RPMI7951 (cell line): ENCODE results near the gene STARD5. TPM values are rescaled to one million over a fixed set of nuclear protein-coding genes. Genes with fewer than 3 reads are reported as not detected.
A peak's percentile ranks its signal among the peaks of the same experiment; 100 is the strongest.
"Not testable (repeated sequence)": the region's sequence is repeated elsewhere in the genome, so short reads cannot be mapped to it uniquely, and the experiment has no call there.

Experiments used
- DNase-seq: peaks from one replicate; pipeline ENCODE4 v3.0.0-alpha.2; 2012; ENCODE audit warnings: low read depth
- total RNA-seq: library from RNA; depleted of rRNA; stranded (reverse); fragments of >200 nt; shearing (Covaris generic); gene quantifications from 2 replicates; pipeline ENCODE4 v1.2.3, GENCODE V29; 2014

STARD5 gene
- total RNA-seq, 1 experiment from 2014 or later = 5.3 TPM

GRCh38 chr15:81337713-81338157, 13.8 kb upstream of the STARD5 start:
- no peak for DNase-seq

DNA sequence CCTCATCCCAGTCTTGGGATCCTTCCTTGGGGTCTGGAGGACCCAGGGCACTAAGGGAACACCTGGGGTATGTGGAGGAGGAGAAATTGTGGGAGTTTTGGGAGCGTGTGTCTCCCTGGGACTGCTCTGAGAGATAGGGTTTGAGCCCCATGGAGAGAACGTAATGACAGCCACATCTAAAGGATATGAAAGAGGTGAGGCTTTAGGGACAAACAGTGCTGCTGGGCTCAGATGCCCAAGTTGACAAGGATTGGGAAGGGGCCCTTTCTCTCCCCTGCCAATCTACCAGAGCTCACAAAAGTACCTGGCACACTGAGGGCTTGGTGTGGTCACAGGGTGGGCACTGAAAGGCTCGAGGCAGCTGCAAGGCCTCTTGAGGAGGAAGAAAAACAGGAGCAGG, 13.3 kb upstream of the STARD5 start:
- no peak for DNase-seq

DNA sequence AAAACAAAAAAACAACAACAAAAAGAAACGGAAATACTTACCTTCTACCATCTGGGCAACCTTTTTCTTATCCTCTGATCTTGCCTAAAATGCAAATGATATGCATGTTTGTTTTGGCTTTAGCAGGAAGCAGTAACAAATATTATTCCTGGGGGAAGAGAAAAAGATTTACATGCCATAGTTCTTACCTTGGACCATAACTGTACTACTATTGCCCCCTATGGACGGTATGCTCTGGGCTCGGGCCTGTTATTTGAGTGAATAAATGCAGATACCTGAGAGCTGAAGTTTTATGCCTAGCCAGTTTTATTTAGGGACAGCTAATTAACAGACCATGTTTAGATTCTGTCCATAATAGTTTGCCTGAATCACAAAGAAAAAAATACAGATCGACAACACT, 12.6 kb upstream of the STARD5 start:
- DNase-seq = peak; percentile 22

DNA sequence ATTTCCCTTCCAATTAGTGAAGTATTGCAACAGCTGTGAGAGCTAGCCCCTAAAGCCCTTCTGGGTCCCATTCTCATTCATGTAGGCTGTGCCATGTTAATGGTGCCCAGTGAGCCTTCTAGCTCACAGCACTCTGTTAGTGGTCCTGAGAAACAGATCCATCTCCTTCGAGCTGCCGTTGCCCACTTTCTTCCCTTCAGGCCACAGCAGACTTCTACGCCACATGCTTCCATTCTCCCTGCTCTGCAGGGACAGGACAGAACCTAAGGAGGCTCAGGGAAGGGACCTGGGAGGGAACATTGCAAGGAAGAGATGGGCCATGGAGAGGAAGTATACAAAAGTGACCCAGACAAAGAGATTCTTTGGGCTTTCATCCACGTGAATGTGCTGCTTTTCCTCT, 11.7 kb upstream of the STARD5 start:
- no peak for DNase-seq

GRCh38 chr15:81334768-81335435, 11.0 kb upstream of the STARD5 start:
- no peak for DNase-seq

DNA sequence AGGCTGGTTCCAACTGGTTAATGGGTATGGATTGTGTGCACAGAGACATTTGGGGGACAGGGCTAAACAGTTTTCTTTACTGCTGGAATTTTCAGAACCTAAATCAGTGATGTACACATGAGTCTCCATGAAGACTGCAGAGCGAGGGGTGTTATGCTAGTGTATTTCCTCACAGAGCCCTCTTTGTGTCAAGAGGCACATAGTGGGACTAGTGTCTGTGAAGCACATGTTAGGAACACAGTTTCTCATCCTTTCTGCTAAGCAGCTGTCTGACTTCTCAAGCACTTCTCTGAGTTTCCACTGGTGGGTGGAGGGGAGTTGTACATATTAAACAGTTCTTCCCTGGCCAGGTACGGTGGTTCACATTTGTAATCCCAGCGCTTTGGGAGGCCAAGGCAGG, 9.4 kb upstream of the STARD5 start:
- DNase-seq = no peak

DNA sequence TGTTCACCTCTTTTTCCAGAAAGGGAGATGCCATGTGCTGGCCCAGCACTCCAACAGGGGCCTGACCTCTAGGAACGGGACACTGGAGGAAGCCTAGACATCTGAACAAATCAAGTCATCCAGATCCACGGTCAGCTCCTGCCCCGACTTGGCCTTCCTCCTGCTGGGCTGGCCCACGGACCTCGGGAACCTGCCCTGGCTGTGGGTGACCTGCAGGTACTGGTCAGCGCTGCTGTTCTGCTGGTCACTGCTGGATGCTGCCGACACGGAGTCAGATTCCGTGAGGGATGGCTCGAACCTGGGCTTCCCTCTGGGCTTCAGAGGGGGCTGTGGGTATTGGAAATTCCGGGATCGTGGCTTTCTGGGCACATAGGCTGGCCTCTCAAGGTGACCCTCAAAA, 8.4 kb upstream of the STARD5 start:
- no peak for DNase-seq

DNA sequence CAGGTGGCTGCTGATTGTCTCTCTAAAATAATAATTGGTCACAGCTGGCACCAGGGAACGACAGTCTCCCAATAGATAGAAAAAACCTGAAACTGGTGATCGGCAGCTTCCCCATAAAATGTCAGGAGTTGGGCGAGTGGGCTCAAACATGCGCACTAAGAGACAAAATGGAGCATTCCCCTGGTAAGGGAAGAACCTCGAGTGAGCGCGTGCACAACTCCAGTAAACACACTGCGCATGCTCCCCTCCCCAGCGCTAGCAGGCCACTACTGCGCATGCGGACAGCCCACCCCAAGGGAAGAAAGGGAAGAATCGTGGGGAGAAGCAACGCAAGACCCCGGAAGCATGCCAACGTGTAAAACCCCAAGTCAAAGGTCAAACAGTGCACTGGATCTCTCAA, 7.7 kb upstream of the STARD5 start:
- no peak for DNase-seq

DNA sequence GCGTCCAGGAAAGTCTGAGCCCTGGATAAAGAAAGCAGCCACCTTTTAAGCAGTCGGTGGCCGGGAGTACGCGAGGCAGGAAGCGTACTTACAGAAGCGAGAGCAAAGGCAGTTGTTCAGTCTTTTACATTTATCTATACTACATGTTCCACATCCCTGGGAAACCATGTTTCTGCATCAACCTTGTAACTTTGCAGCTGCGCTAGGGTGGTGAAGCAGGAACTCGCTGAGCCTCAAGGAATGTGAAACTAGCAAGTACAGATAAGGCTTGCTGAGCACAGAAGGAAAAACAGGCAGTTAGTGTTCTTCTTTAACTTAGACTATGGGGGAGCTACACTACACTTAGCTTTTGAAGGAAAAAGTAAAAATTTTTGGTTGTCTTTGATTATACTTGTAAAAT, 7.2 kb upstream of the STARD5 start:
- not testable (repeated sequence) for DNase-seq

- DNase-seq = no peak
Observed at GRCh38 chr15:81330366-81331090, 6.6 kb upstream of the STARD5 start.

DNA sequence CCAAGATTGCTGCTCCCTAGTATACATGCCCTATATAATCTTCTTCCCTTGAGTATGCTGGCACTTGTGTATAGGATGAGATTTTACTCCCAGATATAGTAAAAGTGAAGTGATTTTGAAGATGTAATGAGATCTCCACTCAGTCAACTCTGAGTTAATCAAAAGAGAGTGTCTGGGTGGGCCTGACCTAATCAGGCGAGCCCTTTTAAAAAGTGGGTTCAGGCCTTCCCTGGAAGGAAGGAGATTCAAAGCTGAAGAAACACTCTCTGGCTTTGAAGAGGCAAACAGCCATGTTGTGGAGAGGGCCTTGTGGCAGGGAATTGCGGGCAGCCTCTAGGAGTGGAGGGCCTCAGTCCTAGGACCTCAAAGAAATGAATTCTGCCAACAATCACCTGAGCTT, 5.5 kb upstream of the STARD5 start:
- no peak for DNase-seq

- peak; percentile 75 for DNase-seq
Observed at GRCh38 chr15:81327516-81327915, 3.6 kb upstream of the STARD5 start.

DNA sequence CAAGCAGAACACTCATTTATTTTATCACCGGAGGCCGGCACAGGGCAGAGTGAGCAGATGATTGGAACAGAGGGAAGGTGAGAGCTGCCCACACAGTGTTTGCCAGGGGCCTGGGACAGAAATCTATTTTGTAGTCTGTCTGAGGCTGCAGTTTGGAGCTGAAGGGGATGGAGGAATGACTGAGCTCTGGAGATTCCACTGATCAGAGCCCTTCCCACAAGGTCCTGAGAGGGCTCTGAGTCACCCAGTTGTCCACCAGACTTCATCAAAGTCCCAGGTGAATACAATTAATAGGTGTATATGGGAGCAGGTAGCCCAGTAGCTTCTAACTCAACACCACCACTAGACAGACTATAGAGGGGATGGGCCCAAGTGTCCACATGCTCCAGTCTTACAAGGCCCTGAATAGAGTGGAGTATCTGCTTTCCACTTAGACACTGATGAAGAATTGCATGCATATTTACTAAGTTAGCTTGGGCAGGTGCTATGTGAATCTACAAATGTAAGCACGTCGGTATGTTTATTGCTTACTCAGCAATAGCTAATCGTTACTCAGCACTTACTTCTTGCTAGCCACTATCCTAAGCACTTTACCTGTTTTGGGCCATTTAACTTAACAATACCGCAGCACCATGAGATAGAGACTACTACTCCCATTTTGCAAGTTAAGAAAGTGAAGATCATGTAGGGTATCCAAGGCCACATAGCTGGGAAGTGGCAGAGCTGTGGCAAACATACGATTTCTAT, 2.7 kb upstream of the STARD5 start:
- no peak for DNase-seq

DNA sequence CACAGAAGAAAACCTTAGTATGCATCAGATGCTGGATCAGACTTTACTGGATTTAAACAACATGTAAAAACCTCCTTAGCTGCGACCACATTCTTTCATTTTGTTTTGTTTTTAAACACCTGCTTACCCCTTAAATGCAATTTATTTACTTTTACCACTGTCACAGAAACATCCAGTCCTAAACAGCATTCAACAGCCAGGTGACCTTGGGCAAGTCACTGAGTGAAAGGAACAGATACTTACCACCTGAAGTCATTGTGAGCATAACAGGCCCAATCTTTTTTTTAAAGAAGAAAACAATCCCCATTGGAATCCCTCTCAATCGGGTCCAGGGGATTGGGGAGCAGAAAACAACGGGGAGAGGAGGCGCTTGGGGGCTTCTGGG, 390 bp downstream of the STARD5 start:
- no peak for DNase-seq

- no peak for DNase-seq
Observed at GRCh38 chr15:81322676-81323253, 1.2 kb downstream of the STARD5 start.

DNA sequence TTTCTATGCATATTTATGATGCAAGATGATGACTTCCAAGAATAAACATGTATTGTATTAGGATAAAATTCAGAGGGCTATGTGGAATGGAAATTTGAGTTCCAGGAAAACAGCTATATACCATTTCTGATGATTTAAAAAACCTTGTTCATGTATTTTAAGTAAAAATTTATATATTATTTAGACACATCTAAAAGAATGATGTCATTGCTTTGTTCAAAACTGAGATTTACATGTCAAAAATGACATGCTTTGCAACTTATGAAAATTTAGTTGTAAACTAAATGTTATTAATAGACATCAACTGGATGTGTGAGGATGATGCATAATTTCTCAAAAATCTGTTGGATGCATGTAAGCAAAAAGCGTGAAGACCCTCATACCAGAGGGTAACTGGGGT, 2.3 kb downstream of the STARD5 start:
- DNase-seq = no peak

- DNase-seq = no peak
Observed at GRCh38 chr15:81317642-81318017, 6.3 kb downstream of the STARD5 start.

DNA sequence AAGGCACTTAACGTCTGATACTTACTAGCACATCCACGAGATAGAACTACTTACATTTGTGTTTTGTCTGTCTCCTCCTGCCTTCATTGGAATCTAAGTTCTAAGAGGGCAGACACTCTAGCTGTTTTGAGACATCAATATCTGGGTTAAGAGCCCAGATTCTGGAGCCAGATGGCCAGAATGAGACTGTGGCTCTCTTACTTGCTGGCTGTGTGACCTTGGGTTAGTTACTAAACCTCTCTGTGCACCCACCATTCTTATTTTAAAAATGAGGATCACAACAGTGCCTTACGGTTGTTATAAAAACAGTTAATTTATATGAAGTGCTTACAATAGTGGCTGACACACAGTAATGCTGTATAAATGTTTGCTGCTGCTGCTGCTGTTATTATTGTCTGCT, 7.7 kb downstream of the STARD5 start:
- no peak for DNase-seq

- no peak for DNase-seq
Observed at GRCh38 chr15:81315452-81316175, 8.3 kb downstream of the STARD5 start.

DNA sequence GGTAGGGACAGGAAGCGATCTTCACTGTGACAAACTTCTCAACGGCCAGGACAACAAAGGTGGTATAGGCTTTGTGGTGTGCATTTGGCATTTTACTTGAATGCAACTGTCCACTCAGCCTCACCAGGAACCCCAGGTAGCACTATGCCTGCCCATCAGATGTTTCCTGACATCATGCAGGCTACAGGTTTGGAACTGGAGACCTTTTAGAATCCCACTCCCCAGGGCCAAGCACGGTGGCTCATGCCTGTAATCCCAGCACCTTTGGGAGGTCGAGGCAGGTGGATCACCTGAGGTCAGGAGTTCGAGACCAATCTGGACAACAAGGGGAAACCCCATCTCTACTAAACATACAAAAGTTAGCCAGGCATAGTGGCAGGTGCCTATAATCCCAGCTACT, 9.6 kb downstream of the STARD5 start:
- DNase-seq = no peak

DNA sequence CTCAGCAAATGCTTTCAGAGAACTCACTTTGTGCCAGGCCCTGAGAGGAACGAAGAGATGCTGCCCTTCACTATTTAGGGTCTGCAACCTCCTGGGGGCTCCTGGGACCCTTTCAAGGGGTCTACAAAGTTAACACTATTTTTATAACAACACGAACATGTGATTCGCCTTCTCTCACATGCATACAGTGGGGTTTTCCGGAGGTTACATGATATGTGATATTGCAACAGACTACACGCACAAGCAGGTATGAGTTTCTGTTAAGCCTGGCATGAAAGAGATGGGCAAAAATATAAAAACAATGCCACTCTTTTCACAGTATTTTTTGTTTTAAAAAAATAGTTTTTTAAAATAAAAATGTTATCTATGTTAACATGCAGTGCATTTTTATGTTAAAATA, 10.3 kb downstream of the STARD5 start:
- no peak for DNase-seq
